Testis (tissue), 3 donors: ENCODE results near the gene SLC22A12. TPM values are rescaled to one million over a fixed set of nuclear protein-coding genes. Genes with fewer than 3 reads are reported as not detected.

Experiments
- DNase-seq: peaks from one replicate; pipeline ENCODE4 v3.0.0-alpha.2; 2019
- H3K27ac ChIP-seq, 2 donors: fragments of 200-600 bp; sonication (generic); one replicate each; pipeline ENCODE4 v1.5.1; 2019
- H3K27me3 ChIP-seq: fragments of 200-600 bp; sonication (generic); one replicate; pipeline ENCODE4 v1.5.1; 2019
- H3K36me3 ChIP-seq: fragments of 200-600 bp; sonication (generic); one replicate; pipeline ENCODE4 v1.5.1; 2017; ENCODE audit warnings: low read depth; ENCODE audit errors: missing control alignments
- H3K4me1 ChIP-seq: fragments of 200-600 bp; sonication (generic); one replicate; pipeline ENCODE4 v1.5.1; 2019
- H3K4me3 ChIP-seq, 2 donors: fragments of 200-600 bp; sonication (generic); one replicate each; pipeline ENCODE4 v1.5.1; 2017 to 2019
- H3K9me3 ChIP-seq: fragments of 200-600 bp; sonication (generic); one replicate; pipeline ENCODE4 v1.5.1; 2017
- POLR2A ChIP-seq: fragments of 450-650 bp; IDR thresholded peaks from one replicate; pipeline ENCODE4 v1.6.1; 2017; ENCODE audit warnings: antibody characterized with exemption, mild to moderate bottlenecking, moderate library complexity
- WGBS, 2 donors: methylation state at CpG; one replicate each; pipeline ENCODE4 v1.1.5; 2018; 5-methylcytosine and 5-hydroxymethylcytosine counted together
- intact Hi-C: fragments of 100-400 bp; cut with DNase I; formaldehyde crosslinking; loops from one replicate; pipeline ENCODE4 v1.15.1; 2023; ENCODE audit warnings: low total_unique reads
- polyA plus RNA-seq: library from polyadenylated mRNA; stranded (reverse); fragments of 350-450 nt; fragmentation: Illumina TruSeq; extraction: RNeasy Lipid Tissue Mini Kit (QIAGEN cat#74804); gene quantifications from one replicate; pipeline ENCODE4 v1.2.3, GENCODE V29; 2014; ENCODE audit warnings: low read depth, low replicate concordance; ENCODE audit not compliant: insufficient read depth
- total RNA-seq, 2 donors: library from RNA; depleted of rRNA; stranded (reverse); fragments of >200 nt; gene quantifications; one replicate each; pipeline ENCODE4 v1.2.3, GENCODE V29; 2016
- TF ChIP-seq, protein P1 (sequence below), 3 experiments: fragments of 450-650 bp in 2 of 3; fragments of 200-600 bp in 1 of 3; sonication (generic) in 1 of 3; IDR thresholded peaks; one replicate each; pipeline ENCODE4 v1.5.1; 2016 to 2019; ENCODE audit warnings: antibody characterized with exemption in 3 of 3, mild to moderate bottlenecking in 2 of 3, moderate library complexity in 1 of 3

The SLC22A12 gene
- total and polyA plus RNA-seq, 3 donors from 2014 or later = not detected

DNA sequence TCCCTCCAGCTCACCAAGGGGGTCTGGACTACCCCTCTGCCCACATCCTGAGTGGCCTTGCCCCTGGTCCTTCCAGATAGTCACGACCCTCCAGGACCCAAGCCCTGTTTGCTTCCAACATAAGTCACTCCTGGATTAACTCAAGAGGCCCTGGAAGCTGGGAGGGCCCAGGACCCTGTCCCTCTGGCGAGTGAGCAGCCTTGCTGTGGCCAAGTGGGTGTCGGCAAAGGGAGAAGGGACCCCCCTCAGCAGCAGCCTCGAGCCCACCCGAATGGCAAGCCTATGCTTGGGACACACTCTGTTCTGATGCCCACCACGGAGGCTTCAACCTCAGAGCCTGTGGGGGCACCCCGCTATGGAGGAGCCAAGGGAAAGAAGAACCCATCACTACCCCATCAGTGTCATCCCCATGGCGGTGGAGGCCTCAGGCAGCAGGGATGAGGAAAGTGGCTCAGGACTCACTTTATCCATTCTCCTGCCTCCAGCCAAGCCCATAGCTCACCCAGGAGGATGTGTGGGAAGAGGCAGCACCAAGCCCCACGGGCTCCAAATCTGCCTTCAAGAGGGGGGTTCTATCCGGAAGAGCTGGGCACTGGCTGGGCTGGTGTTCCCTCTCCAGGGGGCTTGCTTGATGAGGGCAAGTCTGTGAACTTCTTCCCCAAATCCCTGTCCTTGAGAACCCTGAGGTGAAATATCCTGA lies 12.5 kb downstream of the SLC22A12 start:
- Histone ChIP-seq H3K4me3 (no peak overlapping the region), H3K27ac (no peak overlapping the region), H3K9me3 (no peaks in the 10 kb centered on the region), H3K36me3 (no peaks in the 10 kb centered on the region), H3K27me3 (no peaks in the 10 kb centered on the region), H3K4me1 (peaks cover 16% of the 10 kb centered on the region)
- 91 to 93% methylated on average over 5 to 7 of the region's 10 CpGs for WGBS, 2 donors
- intact Hi-C loops = no loop called here
- TF ChIP-seq, protein P1, sequence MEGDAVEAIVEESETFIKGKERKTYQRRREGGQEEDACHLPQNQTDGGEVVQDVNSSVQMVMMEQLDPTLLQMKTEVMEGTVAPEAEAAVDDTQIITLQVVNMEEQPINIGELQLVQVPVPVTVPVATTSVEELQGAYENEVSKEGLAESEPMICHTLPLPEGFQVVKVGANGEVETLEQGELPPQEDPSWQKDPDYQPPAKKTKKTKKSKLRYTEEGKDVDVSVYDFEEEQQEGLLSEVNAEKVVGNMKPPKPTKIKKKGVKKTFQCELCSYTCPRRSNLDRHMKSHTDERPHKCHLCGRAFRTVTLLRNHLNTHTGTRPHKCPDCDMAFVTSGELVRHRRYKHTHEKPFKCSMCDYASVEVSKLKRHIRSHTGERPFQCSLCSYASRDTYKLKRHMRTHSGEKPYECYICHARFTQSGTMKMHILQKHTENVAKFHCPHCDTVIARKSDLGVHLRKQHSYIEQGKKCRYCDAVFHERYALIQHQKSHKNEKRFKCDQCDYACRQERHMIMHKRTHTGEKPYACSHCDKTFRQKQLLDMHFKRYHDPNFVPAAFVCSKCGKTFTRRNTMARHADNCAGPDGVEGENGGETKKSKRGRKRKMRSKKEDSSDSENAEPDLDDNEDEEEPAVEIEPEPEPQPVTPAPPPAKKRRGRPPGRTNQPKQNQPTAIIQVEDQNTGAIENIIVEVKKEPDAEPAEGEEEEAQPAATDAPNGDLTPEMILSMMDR (IDR thresholded peaks at IDR 0.05) = no peak
- no peak for DNase-seq

DNA sequence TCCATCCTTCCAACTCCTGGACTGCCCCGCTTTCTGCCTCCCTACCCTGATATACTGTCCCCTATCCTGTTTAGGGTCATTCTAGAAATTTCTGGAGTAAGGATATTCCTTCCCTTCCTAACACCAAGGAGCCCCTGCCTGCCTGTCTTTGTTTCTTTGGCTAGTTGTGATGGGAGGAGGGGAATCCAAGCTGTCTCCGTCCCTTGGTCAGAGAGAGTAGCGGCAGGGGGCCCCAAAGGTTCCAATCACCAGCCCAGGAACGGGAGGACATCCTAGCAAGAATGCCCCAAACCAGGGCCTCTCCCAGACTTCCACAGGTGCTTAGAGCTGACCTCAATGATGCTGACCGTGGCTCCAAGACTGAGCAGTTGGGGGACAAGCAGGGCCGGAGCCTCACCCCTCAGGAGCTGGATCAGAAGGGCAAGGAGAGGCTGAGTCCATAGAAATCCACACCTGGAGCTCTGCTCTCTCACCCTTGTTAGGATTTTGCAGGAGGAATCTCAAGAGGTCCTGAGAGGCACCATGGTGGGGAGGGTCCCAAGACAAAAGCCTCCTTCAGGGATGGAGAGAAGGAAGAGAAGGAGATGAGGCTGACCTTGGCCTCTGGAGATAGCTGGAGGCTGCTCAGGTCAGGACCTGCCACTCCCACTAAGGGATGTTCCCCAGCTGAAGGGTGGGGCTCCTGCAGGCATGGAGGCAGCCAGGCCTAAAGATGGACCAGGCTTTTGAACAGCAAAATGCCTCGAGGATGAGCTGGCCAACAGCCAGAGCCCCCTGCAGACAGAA lies 13.6 kb downstream of the SLC22A12 start:
- intact Hi-C loops = no loop called here
- peaks cover 27% of the 10 kb centered on the region for H3K4me1 ChIP-seq
- TF ChIP-seq, protein P1 (IDR thresholded peaks at IDR 0.05) = no peak
- TF ChIP-seq POLR2A = no peak
- no peaks in the 10 kb centered on the region for H3K9me3 ChIP-seq
- WGBS, 2 donors = 82 to 83% methylated on average over 6 to 7 of the region's 7 CpGs
- no peaks in the 10 kb centered on the region for H3K36me3 ChIP-seq
- no peak for DNase-seq
- H3K4me3 ChIP-seq = no peak overlapping the region
- H3K27ac ChIP-seq = no peak overlapping the region
- H3K27me3 ChIP-seq = no peaks in the 10 kb centered on the region

DNA sequence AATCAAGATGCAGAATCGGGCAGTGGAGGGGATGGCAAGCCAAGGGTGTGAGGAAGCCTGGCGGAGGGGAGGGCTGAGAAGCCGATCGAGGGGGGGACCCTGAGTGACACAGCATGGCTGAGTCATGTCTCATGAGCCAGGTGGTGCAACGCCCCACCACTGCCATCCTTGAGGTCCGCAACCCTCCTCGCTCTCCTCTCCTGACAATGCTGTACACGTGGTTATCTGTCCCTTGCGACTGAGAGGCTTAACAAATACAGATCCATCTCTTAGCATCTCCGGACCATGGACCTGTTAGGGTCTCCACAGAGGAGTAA lies 14.2 kb downstream of the SLC22A12 start:
- no peaks in the 10 kb centered on the region for H3K27me3 ChIP-seq
- H3K4me1 ChIP-seq = peaks cover 33% of the 10 kb centered on the region
- DNase-seq = no peak
- H3K36me3 ChIP-seq = no peaks in the 10 kb centered on the region
- TF ChIP-seq POLR2A = no peak
- TF ChIP-seq, protein P1 (IDR thresholded peaks at IDR 0.05) = no peak
- H3K4me3 ChIP-seq = no peak overlapping the region
- H3K27ac ChIP-seq = no peak overlapping the region
- intact Hi-C loops = no loop called here
- H3K9me3 ChIP-seq = no peaks in the 10 kb centered on the region
- WGBS, 2 donors = 85% methylated on average over 8 to 10 of the region's 10 CpGs

DNA sequence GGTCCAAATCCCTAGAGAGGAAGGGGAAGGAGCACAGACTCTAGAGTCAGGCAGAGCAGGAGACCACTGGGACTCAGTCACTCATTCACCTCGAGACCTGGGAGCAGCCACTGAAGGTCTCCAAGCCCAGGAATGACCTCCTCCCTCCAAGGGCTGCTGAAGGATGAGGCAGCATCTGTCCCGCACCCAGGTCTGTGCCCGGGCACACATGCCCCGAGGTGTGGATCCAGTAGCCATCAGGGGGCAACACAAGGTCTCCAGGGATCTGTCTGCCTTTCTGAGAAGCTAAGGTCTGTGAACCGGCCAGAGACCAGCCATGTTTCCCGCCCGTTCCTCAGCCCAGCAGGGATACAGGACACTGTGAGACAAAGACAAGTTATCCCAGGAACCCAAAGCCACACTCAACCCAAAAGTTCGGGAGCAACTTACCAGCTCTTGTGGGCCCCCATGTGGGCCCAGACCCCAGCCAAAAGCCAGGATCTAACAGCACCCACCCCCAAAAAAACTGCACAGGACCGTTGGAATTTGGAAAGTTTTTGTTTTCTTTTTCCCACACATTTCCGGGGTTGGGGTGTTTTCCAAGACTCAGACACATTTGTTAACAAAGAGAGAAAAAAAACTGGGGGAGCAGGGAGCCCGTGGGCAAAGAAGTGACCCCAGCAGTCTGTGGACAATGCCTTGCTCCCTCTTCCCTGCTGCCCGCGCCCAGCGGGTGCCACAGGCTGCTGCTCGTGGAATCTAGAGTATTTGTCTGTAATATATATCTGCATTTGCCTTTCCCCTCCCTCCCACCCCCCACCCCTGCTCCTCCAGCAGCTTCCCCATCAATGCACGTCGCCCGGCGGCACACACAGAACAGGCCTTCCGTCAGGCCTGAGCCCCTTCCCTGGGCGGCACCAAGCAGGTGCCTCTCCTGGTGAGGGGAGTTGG lies 14.9 kb downstream of the SLC22A12 start:
- H3K27ac ChIP-seq = peak overlapping the region in 1 of 2 donors; percentile 41
- peaks cover 34% of the 10 kb centered on the region for H3K4me1 ChIP-seq
- no peaks in the 10 kb centered on the region for H3K27me3 ChIP-seq
- 76 to 77% methylated on average over 17 to 21 of the region's 21 CpGs for WGBS, 2 donors
- TF ChIP-seq, protein P1 (IDR thresholded peaks at IDR 0.05) = no peak
- no peaks in the 10 kb centered on the region for H3K9me3 ChIP-seq
- H3K4me3 ChIP-seq = no peak overlapping the region
- intact Hi-C loops = no loop called here
- H3K36me3 ChIP-seq = no peaks in the 10 kb centered on the region
- DNase-seq = no peak
